Measurements from ENCODE around the gene CLDN20. TPM values are rescaled to one million over a fixed set of nuclear protein-coding genes. Genes with fewer than 3 reads are reported as not detected.

CLDN20 gene
- total RNA-seq, 1 experiment from 2014 or later: not detected

GRCh38 chr6:155273431-155273830, 9.6 kb downstream of the CLDN20 start:
- Histone ChIP-seq H3K9me3 (ENCODE audit: control insufficient read depth, insufficient read depth, low read depth, low read length) (no peaks in the 10 kb centered on the region), H3K4me1 (ENCODE audit: control insufficient read depth, insufficient read depth, low read length) (no peaks in the 10 kb centered on the region), H3K36me3 (ENCODE audit: control insufficient read depth, insufficient read depth, low read length) (peaks cover 11% of the 10 kb centered on the region), H3K27me3 (ENCODE audit: control insufficient read depth, insufficient read depth, low read length) (no peaks in the 10 kb centered on the region), H3K27ac (ENCODE audit: low read length) (no peak overlapping the region), H3K4me3 (ENCODE audit: low read depth in 2 of 2, low read length in 2 of 2) (no peak overlapping the region)
- BruUV-seq (replicated peaks): no TSS peak
- ATAC-seq (no peak), DNase-seq (ENCODE audit: low read depth, low spot score) (no peak)
- TF ChIP-seq REST (IDR thresholded peaks at IDR 0.05; ENCODE audit: insufficient read depth in 1 of 2, low read depth in 2 of 2, low read length in 1 of 2) (no peak), CTCF (IDR thresholded peaks at IDR 0.05) (no peak)
- ChIA-PET CTCF (no interaction called here), POLR2A (interaction anchor here (0.7 kb wide), 1 partner anchor 350 kb away, joined by 3 read pairs; no protein-coding TSS in a partner anchor)
- in situ Hi-C loops (cut with HindIII; ENCODE audit: low pct_unique_long_range_greater_than_20kb, low sequenced_read_pairs) (no loop called here), intact Hi-C loops (cut with micrococcal nuclease; ENCODE audit: unreplicated experiment) (no loop called here)

- Histone ChIP-seq H3K4me3 (ENCODE audit: low read depth in 2 of 2, low read length in 2 of 2) (no peak overlapping the region), H3K36me3 (ENCODE audit: control insufficient read depth, insufficient read depth, low read length) (peaks cover 11% of the 10 kb centered on the region), H3K9me3 (ENCODE audit: control insufficient read depth, insufficient read depth, low read depth, low read length) (no peaks in the 10 kb centered on the region), H3K27ac (ENCODE audit: low read length) (no peak overlapping the region), H3K4me1 (ENCODE audit: control insufficient read depth, insufficient read depth, low read length) (no peaks in the 10 kb centered on the region), H3K27me3 (ENCODE audit: control insufficient read depth, insufficient read depth, low read length) (no peaks in the 10 kb centered on the region)
- BruUV-seq (replicated peaks): no TSS peak
- POLR2A ChIA-PET: no interaction called here
- TF ChIP-seq SIN3A (IDR thresholded peaks at IDR 0.05; ENCODE audit: borderline replicate concordance, insufficient read depth, low read depth, low read length): no peak
- no peak for TF ChIP-seq CTCF (IDR thresholded peaks at IDR 0.05)
- in situ Hi-C loops (cut with HindIII; ENCODE audit: low pct_unique_long_range_greater_than_20kb, low sequenced_read_pairs): no loop called here
- DNase-seq (ENCODE audit: low read depth, low spot score) (no peak), ATAC-seq (no peak)
- CTCF ChIA-PET: no interaction called here
- intact Hi-C loops (cut with micrococcal nuclease; ENCODE audit: unreplicated experiment): no loop called here
These were observed 10.3 kb downstream of the CLDN20 start for GRCh38 chr6:155274106-155274505.

- TF ChIP-seq POLR2AphosphoS5 (IDR thresholded peaks at IDR 0.05; ENCODE audit: low read depth, low read length) (no peak), TCF7L2 (IDR thresholded peaks at IDR 0.05; ENCODE audit: low read depth, low read length) (no peak), CTCF (IDR thresholded peaks at IDR 0.05) (no peak), SIN3A (IDR thresholded peaks at IDR 0.05; ENCODE audit: borderline replicate concordance, insufficient read depth, low read depth, low read length) (no peak), REST (IDR thresholded peaks at IDR 0.05; ENCODE audit: insufficient read depth in 1 of 2, low read depth in 2 of 2, low read length in 1 of 2) (no peak)
- in situ Hi-C loops (cut with HindIII; ENCODE audit: low pct_unique_long_range_greater_than_20kb, low sequenced_read_pairs): no loop called here
- Histone ChIP-seq H3K4me1 (ENCODE audit: control insufficient read depth, insufficient read depth, low read length) (no peaks in the 10 kb centered on the region), H3K27ac (ENCODE audit: low read length) (no peak overlapping the region), H3K9me3 (ENCODE audit: control insufficient read depth, insufficient read depth, low read depth, low read length) (no peaks in the 10 kb centered on the region), H3K36me3 (ENCODE audit: control insufficient read depth, insufficient read depth, low read length) (peaks cover 11% of the 10 kb centered on the region), H3K27me3 (ENCODE audit: control insufficient read depth, insufficient read depth, low read length) (no peaks in the 10 kb centered on the region), H3K4me3 (ENCODE audit: low read depth in 2 of 2, low read length in 2 of 2) (no peak overlapping the region)
- CTCF ChIA-PET: no interaction called here
- intact Hi-C loops (cut with micrococcal nuclease; ENCODE audit: unreplicated experiment): no loop called here
- POLR2A ChIA-PET: no interaction called here
- no TSS peak for BruUV-seq (replicated peaks)
- ATAC-seq (no peak), DNase-seq (ENCODE audit: low read depth, low spot score) (no peak)
These were observed 10.7 kb downstream of the CLDN20 start for GRCh38 chr6:155274533-155274932.

Measured in Panc1 (cell line).